Activated CD8-positive, alpha-beta T cell treated with anti-CD3 and anti-CD28 coated beads for 36 hours (primary cell): Measurements from ENCODE around the gene AREL1. TPM values are rescaled to one million over a fixed set of nuclear protein-coding genes. Genes with fewer than 3 reads are reported as not detected.

ENCODE experiments used
- ATAC-seq: fragments of 200-7000 bp; cut with Tn5 transposase; one replicate; pipeline ENCODE4 v1.10.0; 2021; ENCODE audit warnings: mild to moderate bottlenecking, moderate library complexity
- CTCF ChIA-PET: fragments of 350-600 bp; sonication (Branson Sonifier 250); formaldehyde crosslinking; loops from one replicate; lab custom pipeline; 2021; ENCODE audit warnings: antibody characterized with exemption; lab: Charles Lee
- POLR2A ChIA-PET: fragments of 350-600 bp; sonication (Branson Sonifier 250); formaldehyde crosslinking; loops from one replicate; lab custom pipeline; 2021; ENCODE audit warnings: antibody characterized with exemption; lab: Charles Lee
- DNase-seq: peaks from one replicate; pipeline ENCODE4 v3.0.0-alpha.2; 2020
- H3K27ac Mint-ChIP-seq: one replicate; pipeline ENCODE4 v1.8.0; 2021; ENCODE audit warnings: mild to moderate bottlenecking, mixed read lengths
- H3K27me3 Mint-ChIP-seq: one replicate; pipeline ENCODE4 v1.8.0; 2021; ENCODE audit warnings: mixed read lengths
- H3K36me3 Mint-ChIP-seq: one replicate; pipeline ENCODE4 v1.8.0; 2021; ENCODE audit warnings: low read depth, mixed read lengths
- H3K4me1 Mint-ChIP-seq: one replicate; pipeline ENCODE4 v1.8.0; 2021; ENCODE audit warnings: low read depth, mixed read lengths
- H3K4me3 Mint-ChIP-seq: one replicate; pipeline ENCODE4 v1.8.0; 2021; ENCODE audit warnings: mild to moderate bottlenecking, moderate library complexity, mixed read lengths
- H3K9me3 Mint-ChIP-seq: one replicate; pipeline ENCODE4 v1.8.0; 2021; ENCODE audit warnings: mixed read lengths
- CTCF ChIP-seq: fragments of 200-600 bp; IDR thresholded peaks from one replicate; pipeline ENCODE4 v1.8.0; 2022; ENCODE audit warnings: antibody characterized with exemption, mild to moderate bottlenecking
- intact Hi-C: fragments of 100-400 bp; cut with micrococcal nuclease; formaldehyde crosslinking; loops from one replicate; pipeline ENCODE4 v1.10.0; 2022
- total RNA-seq, 2 experiments: library from RNA; stranded (reverse); gene quantifications; one replicate each; pipeline ENCODE4 v1.2.3, GENCODE V29; 2021

The AREL1 gene
- total RNA-seq, 2 experiments from 2014 or later, result 26.4 to 28.2 TPM

DNA sequence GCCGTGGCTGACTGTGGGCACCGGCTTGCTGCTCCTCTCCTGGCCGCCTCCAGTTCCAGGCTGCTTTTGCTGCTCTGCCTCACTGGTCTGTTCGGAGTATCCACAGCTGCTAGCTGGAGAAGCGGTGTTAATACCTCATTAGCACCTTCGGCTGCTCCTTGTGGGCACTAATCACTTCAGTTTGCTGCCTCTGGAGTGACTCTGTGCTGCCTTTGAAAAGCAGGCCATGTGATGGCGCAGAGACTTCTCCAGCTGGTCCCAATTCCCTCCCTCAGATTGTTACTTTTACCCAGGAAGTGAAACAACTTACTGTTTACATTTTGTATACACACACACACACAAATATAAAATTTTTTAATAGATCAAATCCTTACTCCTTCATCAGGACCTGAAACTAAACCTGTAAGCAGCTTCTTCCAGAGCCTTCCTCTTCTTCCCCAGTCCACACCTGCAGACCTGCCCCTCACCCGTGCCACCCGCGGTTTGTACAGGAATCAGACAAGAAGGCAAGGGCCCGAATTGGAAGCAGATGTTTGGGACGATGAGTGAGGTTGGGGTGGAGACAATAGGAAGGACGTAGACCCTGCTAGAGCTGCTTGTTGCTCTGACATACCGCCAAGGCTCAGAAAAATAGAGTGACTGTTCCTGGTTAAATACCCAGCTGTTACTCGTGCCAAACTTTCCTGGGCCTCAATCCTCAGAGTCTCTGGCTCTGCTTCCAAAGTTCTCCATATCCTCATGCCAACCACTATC is 59.3 kb downstream of the AREL1 start:
- no peak for TF ChIP-seq CTCF
- Mint-ChIP-seq H3K27ac (no peak overlapping the region), H3K4me1 (peaks cover 7% of the 10 kb centered on the region), H3K9me3 (no peaks in the 10 kb centered on the region), H3K36me3 (peaks cover 2% of the 10 kb centered on the region), H3K27me3 (no peaks in the 10 kb centered on the region), H3K4me3 (no peak overlapping the region)
- CTCF ChIA-PET, result interaction anchor here (0.9 to 1.3 kb wide), 3 partner anchors 10 to 45 kb away, joined by 3 to 4 read pairs (median 3); no protein-coding TSS in a partner anchor
- POLR2A ChIA-PET, result interaction anchor here (0.6 to 0.7 kb wide), 2 partner anchors 53 to 113 kb away, joined by 3 read pairs; no protein-coding TSS in a partner anchor
- DNase-seq (no peak), ATAC-seq (no peak)
- intact Hi-C loops, result no loop called here

DNA sequence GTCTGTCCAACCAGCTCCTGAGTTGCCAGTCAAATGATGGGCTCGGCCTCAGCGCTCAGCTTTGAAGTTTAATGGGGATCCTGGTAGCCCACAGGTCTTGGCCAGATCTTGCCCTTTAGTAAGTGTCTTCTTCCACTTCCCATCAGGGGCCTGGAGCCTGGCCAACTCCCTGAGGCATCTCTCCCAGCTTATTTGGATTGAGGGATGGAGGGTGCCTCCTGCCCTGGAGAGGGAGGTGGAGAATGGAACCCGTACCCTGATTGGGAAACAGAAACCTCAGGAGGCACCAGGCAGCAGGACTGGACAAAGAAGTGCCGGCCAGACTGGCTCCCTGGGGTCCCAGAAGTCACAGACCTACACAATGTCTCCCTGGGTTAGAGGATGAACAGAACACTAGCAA is 60.3 kb downstream of the AREL1 start:
- ATAC-seq (no peak), DNase-seq (no peak)
- peaks cover 7% of the 10 kb centered on the region for H3K4me1 Mint-ChIP-seq
- no peaks in the 10 kb centered on the region for H3K9me3 Mint-ChIP-seq
- H3K27ac Mint-ChIP-seq, result no peak overlapping the region
- TF ChIP-seq CTCF, result no peak
- ChIA-PET POLR2A (interaction anchor here (1.5 to 1.7 kb wide), 2 partner anchors 11 to 34 kb away, joined by 3 to 5 read pairs; no protein-coding TSS in a partner anchor), CTCF (interaction anchor here (1.2 kb wide), 1 partner anchor 15 kb away, joined by 3 read pairs; no protein-coding TSS in a partner anchor)
- H3K4me3 Mint-ChIP-seq, result no peak overlapping the region
- H3K27me3 Mint-ChIP-seq, result no peaks in the 10 kb centered on the region
- intact Hi-C loops, result no loop called here
- H3K36me3 Mint-ChIP-seq, result no peaks in the 10 kb centered on the region

- Mint-ChIP-seq H3K9me3 (no peaks in the 10 kb centered on the region), H3K36me3 (no peaks in the 10 kb centered on the region), H3K27me3 (no peaks in the 10 kb centered on the region), H3K4me3 (no peak overlapping the region), H3K4me1 (peaks cover 7% of the 10 kb centered on the region), H3K27ac (no peak overlapping the region)
- DNase-seq (no peak), ATAC-seq (no peak)
- CTCF ChIA-PET, result interaction anchor here (1.2 kb wide), 1 partner anchor 16 kb away, joined by 3 read pairs; no protein-coding TSS in a partner anchor
- intact Hi-C loops, result no loop called here
- POLR2A ChIA-PET, result interaction anchor here (1.3 to 1.7 kb wide), 3 partner anchors 9 to 55 kb away, joined by 3 to 5 read pairs (median 4); no protein-coding TSS in a partner anchor
- no peak for TF ChIP-seq CTCF
Measured at GRCh38 chr14:74650927-74651686, 61.8 kb downstream of the AREL1 start.

GRCh38 chr14:74649673-74650072 is 63.2 kb downstream of the AREL1 start:
- ChIA-PET POLR2A (interaction anchor here (0.9 kb wide), 1 partner anchor 113 kb away, joined by 4 read pairs; no protein-coding TSS in a partner anchor), CTCF (interaction anchor here (1.0 kb wide), 1 partner anchor 12 kb away, joined by 3 read pairs; no protein-coding TSS in a partner anchor)
- H3K4me1 Mint-ChIP-seq, result peaks cover 4% of the 10 kb centered on the region
- ATAC-seq (no peak), DNase-seq (no peak)
- intact Hi-C loops, result no loop called here
- H3K36me3 Mint-ChIP-seq, result no peaks in the 10 kb centered on the region
- no peak for TF ChIP-seq CTCF
- H3K4me3 Mint-ChIP-seq, result no peak overlapping the region
- H3K9me3 Mint-ChIP-seq, result no peaks in the 10 kb centered on the region
- no peaks in the 10 kb centered on the region for H3K27me3 Mint-ChIP-seq
- no peak overlapping the region for H3K27ac Mint-ChIP-seq
